NCI-H1092 (cell line): ENCODE measurements around the gene IMMP2L.

ENCODE experiments used
- DNase-seq: peaks from one replicate; lab custom pipeline; 2025; lab: John Stamatoyannopoulos, UW

IMMP2L gene

DNA sequence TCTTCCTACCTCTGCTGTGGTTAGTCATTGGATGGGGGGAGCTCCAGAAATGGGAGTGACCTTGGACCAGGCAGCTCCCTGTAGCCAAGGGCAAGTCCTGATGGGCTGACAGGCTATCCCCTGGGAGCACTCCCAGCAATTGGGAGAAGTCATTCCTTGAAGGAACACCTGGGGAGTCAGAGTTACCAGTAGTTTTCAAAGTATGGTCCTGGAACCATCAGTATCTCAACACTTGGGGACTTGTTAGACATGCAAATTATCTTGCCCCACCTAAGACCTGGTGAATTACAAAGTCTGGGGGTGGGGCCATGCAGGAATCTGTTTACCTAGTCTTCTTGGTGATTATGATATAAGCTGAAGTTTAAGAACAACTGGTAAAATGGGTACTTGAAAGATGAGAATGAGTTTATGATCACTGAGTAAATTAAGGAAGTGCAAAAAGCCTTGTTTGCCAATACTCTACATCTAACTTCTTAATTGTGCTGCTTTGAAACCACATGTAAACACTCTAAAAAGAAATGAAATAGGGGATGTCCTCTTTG is 758.6 kb downstream of the IMMP2L start:
- DNase-seq, result no peak

DNA sequence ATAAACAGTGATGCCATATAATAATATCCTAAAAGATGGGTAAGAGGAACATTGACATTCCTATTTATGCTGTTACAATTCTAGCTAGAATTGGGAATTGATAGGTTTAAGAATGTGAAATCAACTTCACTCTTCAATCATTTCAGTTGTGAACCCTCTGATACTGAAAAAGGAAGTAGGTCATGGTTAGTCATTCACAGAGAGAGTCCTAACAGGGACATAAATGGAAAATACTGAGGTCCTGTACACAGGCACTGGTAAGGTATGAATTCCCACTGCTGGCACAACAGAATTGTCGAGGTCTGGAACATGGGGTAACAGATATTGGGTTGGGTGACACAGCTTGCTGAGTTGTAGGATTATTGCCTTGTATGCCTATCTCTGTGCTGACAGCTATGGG is 760.8 kb downstream of the IMMP2L start:
- DNase-seq, result no peak

DNA sequence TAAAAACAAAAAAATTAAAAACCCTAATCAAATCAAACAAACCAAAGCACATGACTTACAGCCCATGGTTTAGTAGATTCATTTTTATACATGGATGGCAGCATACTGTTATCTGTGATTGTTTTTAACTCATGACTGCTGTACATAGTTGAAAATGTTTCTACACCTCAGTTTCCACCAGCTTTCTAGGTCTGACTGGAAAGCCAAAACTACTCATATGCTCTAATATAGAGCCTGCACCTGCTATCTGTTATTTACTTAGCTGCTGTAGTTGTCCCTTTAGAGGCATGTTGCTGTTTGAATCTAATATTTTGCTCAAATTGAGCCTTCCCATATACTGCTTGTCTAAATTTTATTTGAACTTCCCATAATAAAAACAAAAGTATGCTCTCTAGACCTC is 761.3 kb downstream of the IMMP2L start:
- DNase-seq, result no peak

DNA sequence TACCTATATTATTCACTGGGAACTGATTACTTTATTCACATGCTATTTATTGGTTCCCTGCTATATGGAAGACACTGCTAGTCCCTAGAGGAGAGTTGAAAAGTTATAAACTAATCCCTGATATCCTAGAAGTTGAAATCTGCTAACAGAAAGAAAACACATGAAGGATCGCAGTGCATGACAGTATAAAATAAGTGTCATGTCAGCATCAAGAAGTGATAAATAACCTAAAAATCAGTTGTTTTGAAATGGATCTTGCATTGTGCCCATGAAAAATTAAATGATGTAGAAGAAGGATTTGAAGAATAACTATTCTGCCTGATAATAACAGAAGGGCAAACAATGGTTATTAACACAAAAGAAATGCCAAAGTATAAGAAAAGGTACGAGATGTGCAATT is 764.6 kb downstream of the IMMP2L start:
- no peak for DNase-seq

DNA sequence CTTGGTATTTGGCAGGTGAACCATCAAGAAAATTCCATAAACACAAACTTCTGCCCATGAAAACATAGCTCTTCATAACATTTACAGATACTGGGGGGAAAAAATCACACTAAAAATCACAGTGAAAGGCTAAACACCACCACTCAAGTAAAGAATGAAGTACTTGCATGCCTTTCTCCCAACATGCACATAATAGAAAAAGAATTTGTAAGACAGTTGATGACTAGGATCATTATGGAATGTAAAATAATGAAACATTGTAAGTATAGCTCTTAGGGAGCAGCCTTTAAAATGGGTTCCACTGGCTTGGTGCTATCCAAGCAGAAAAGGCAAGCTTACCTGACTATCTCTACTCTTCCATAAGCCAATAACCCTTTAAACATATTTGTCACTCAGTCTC is 771.3 kb downstream of the IMMP2L start:
- DNase-seq, result no peak

DNA sequence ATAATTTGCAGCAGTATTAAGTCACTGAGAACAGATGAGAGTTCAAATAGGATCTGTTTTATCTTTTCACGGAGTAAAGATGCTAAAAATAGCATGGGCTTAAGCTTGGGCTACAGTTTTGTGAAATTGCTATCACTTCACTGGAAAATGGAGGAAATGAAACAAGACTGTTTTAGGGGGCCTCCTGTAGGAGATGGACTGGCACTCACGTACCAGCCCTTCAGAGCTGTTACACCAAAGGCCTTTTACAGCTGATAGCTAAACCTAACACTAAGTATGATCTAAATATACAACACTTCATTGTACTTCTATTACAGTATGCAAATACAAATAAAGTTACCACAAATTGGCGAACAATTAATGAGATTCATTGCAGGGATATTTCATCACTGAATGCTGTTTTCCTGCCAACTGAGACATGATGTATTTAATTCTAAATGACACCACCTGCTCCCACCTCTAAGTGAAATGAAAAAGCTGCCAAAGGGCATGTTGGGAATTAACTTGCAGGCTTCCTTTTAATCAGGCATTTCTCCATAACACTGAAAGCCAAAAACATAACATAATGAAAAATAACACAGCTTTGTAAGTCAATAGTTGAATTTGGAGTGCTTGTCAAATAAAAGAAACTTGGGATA is 775.8 kb downstream of the IMMP2L start:
- DNase-seq, result peak; percentile 63

DNA sequence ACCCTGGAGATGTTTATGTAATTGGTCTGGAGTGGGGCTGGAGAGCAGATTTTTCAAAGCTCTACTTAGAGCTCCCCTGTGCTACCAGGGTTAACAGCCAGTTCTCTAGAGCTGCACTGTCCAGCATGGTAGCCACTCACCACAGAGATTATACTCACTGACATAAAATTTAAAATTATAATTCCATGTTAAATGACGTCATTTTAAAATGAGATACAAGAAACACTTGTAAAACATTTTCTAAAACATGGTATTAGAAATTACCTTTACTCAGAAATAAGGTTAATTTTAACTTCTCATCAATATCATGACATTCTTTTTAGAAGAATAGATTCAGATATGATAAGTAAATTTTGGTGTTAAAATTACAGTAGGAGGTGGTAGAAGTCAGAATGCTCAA is 777.5 kb downstream of the IMMP2L start:
- no peak for DNase-seq

DNA sequence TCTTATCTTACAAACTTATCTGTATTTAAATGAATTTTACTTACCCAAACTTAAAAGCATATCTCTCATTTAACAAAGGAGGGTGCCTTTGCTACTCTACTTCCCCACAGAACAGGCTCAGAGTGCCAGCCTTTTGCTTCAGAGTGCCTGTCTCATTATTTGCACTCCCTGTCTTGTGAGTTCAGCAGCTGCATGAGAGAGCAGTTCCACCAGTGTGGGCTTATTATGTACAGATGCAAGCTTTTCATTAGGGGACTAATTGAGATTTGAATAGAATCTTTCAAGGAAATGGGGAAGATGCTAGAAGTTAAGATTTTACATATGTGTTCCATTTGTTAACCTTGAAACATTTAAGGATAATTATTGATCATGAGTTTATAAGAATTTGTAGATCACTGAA is 781.6 kb downstream of the IMMP2L start:
- peak; percentile 28 for DNase-seq

DNA sequence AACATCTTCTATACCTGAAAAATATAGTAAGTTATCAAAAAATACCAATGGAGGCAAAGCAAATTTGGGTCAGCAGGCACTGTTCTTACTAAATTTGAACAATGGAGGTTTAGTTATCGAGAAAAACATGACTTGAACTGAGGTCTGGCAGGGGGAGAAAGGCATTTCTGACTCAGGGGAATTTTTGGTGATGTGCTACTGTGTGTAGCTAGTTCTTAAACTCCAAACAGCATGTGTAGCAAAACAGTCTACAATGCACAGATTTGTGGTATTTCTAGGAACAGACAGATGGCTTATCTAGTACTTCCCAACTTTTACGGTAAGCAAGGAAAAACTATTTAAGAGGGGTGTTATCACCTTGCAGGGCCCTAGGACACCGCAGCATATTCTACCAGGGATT is 783.0 kb downstream of the IMMP2L start:
- DNase-seq, result no peak

DNA sequence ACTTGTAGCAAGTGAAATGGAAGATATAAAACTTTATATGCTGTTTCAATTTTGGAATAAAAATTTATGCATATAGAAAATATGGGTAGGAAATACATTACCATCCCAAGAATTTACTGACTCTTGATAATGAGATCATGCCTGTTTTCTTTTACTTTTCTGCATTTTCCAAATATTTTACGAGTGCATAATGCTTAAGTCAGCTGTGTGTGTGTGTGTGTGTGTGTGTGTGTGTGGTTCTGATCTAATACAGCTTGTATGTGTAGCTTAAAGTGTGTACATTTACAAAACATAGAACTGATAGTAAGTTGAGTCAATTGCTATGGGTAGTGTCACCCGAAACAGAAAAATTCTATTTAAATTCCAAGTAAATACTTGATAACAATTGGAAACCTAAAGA is 787.2 kb downstream of the IMMP2L start:
- no peak for DNase-seq

DNA sequence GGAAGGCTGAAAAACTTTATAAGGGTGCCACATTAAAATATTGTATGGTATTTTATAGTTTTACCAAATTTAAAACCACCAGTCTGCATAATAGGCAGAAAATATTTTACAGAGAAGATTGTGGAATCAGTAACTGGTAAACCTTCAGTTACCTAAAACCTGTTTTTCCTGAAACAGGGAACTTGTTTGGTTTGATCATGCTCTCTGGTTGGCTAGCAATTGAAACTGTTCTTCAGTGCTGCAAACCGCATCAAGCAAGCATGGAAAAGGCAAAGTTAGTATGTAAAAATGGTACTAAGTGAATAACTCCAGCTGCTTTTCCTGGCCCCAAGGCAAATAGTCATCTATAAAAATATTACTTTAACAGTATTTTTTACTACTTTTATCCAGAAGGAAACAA is 788.2 kb downstream of the IMMP2L start:
- DNase-seq, result no peak

DNA sequence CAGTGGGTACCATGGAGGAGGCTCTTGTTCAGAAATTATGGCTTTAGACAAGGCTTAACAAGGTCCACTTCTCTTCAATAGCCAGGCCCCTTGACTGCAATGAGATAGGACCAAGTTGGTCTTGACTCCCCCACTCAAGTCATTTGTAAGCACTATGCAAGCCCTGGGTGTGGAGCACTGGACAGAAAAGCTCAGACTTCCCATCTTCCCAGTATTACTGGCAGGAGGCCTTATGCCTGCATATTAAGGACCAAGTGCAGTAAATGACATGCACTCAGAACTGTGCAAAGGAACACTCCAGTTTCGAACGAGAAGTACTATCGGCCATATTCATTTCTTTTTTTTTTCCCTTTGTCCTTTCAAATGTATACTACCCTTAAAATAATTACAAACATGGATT is 789.7 kb downstream of the IMMP2L start:
- DNase-seq, result no peak

DNA sequence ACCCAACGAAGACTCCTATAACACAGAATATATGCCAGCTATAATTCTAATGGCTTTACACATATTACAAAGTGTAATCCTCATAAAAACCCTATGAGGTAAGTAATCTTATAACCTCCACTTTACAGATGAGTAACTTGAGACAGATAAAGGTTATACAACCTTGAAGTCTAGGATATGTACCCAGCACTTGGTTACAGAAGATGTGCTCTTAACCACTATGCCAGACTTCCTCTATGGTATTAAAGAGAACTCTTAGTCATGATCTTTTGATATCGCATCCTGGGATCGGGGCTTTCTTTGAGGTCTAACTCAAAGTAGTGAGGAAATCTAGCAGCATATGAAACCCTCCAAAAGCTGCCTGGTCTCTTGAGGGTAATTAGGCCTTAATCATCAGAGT is 790.6 kb downstream of the IMMP2L start:
- DNase-seq, result no peak

DNA sequence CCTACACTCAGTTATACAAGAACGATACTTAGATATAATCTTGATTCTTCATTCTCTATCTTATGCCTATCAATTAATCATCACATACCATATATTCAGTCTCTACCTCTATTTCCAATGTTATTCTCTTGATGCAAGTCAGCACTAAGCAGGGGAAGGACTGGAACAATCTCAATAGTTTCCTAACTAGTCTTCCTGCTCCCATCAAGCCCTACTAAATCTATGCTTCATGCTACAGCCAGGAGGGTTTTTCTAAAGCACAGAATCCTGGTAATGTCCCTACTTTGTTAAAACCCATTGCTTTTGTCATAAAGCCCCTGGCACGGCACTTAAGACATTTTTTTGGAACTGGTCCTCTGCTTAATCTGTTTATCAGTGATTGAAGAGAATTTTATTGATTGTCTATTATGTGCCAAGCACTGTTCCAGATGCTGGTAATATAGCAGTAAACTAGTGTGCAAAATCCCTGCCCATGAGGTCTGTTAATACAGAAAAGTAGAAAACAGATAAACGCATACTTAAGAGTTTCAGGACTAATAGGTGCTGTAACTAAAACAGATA is 794.7 kb downstream of the IMMP2L start:
- DNase-seq, result no peak

DNA sequence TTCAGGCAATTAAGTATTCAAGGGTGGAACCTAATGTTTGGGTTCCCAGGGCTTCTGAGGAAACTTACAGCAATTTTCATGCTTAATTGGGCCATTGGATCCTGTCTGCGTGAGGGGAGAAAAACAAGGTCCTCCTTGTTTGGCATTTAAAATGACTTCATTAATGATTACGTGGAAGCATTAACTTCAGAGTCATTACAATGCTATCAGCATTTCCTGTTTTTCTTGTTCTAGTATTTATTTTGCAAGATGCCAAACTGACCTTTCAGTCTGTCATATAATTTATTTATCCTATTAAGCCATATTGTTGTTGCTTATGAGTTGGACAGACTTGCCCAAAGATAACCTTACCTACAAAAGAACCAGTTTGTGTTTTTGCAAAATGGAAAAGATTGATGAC is 795.4 kb downstream of the IMMP2L start:
- no peak for DNase-seq

DNA sequence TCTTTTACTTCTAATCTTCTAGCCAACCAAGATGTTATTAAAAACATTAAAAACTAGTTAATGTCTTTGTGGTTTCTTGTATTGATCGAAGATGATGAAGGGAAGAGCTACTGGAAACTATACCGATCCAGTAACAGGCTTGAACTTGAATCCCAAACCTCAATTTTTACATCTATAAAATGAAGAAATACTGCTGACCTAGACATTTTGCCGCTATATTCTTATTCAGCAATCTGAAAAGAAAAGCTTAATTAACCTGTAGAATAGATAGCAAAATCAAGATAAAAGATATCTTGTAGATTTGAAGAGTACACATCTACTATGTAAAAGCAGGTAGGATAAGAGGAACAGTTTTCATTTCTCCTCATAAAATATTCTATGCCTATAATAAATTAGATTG is 797.4 kb downstream of the IMMP2L start:
- no peak for DNase-seq

DNA sequence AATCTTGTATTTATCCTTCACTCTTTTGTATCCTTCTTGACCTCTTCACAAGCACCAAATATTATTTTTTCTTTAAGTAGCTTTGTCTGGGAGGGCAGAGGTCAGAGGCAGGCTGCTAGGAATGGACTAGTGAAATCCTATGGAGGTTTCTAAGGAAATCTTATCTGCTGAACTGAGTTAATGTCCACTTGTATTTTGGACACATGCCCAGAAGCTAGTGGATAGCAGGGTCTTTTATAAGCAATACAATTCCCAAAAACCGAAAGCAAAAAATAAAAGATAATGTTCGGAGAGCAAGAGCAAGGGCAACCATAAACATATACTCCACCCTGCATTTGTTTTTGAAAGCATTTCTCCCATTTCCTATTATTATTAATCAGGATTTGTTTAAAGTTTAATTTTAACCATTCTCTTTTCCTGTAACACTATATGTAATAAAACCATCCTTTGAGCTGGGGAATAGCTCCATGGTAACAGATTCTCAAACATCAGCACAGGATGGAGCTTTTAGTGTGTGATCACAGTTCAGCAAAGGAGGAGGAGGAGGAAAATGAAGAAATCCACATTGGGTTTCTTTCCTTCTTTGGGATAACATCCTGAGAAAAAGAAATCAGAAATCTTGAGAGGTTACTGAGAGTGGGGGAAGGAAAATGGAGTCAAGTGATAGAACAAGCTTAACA is 799.6 kb downstream of the IMMP2L start:
- peak; percentile 91 for DNase-seq

DNA sequence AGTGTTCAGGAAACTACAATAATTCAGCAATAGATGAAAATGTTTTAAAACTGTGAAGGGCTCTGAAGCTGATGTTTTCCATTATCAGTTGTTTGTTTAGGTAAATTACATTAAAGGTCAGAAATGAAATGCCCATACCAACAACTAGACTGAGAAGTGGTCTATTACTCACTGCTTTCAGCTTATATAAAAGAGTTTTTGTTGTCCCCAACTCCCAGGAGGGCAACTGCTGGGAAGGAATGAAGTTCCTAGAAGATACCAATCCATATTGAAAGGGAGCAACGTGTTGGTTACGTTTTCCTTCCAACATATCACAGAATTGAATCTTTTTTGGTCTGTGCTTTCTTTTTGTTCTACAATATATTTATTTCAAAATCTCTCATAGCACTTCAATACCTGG is 802.0 kb downstream of the IMMP2L start:
- DNase-seq, result no peak

DNA sequence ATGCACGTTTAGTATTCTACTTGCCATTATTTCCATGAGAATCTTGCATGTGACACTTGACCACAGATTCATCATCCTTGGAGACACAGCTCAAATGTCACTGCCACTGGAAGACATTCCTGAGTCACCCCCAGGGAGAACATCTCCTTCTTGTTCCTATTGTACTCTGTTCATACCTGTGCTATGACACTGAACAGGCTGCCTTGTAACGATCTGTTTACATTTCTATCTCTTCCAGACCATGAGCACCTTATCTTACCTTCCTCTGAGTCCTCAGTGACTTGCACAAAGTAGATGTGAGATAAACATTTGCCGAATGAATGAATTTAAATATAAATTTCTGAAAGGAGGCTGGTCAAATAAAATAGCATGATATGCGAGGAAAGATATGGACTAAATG is 803.2 kb downstream of the IMMP2L start:
- DNase-seq, result no peak

DNA sequence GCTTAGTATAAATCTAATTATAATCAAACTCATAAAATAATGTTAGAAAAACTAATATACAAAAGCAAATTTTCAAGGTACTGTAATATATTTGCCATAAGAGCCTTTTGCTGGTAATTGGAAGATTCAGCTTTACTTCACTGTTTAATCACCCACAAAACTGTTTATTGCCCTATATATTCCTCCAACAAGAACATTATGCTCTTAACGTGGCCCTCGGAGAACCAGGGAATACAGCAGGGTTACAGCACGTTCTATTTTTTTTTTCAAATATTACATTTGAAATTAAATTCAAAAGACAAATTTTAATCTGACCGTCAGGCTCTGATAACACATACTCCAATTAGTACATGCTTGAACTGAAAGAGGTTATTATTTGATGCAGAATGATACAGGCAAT is 807.6 kb downstream of the IMMP2L start:
- DNase-seq, result no peak

DNA sequence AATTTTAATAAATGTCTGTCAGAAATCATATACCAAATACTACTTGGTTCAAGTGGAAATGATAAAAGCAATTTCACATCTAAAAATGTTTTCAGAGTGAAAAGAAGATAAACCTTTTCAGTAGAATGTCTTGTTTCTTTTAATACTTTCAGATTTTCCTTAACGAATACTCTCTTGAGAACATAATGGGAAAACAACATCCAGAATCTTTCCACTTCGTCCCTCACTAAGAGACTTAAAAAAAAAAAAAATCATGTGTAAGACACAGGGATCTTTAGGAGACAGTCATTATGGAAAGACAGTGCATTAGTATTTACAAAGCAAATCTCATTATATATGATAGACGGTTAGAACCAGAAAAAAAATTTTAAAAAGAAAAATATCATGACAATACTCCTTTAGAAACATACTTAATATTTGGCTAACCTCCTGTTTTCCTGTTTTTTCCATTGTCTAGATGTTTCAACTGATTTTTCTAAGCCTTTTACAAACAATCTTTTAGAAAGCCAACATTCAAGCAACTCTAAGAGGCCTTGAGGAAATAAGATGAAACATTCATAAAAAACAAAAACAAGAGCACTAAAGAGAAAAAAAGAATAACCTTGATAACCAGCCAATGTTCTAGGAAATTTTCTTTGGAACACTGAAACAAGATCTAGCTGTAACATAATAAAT is 811.2 kb downstream of the IMMP2L start:
- no peak for DNase-seq

DNA sequence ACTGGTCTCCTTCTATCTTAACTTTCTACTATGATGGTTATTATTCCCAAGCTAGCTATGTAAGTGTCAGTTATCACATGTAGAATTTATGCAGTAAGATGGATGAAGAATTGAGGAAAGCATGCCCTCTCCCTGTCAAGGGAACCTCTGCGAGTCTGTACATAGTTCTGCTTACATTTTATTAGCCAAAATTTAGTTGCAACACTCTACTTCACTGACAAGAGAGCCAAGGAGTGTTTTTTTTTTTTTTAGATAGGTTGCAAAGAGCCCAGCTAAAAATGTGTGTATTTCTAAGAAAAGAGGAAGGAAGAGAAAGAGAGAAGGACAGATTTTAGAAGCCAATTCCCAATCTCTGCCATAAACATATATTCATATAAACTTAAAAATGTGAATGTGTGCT is 829.1 kb downstream of the IMMP2L start:
- no peak for DNase-seq

DNA sequence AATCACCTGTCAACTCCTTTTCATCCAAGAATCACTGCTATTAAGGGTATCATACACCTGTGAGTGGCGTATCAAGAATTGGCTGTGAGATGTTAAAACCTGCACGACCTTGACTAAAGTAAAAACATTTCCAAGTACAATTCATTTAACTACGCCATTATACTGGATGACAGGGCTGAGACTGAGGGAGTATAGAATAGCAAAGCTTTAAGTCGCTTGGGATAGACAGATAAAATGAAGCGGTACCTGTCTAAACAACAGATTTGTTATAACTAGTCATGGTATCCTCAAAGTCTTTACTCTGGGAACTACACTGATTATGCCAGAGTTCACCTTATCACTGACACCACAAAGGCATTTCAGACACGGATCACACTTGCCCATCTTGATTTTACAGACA is 837.5 kb downstream of the IMMP2L start:
- no peak for DNase-seq
